Cerebellar cortex (tissue), 1 donor: ENCODE data around the gene PLA2G4E.

Experiments
- DNase-seq: peaks from one replicate; pipeline ENCODE4 v3.0.0-alpha.2; 2015; ENCODE audit warnings: low spot score

PLA2G4E gene

GRCh38 chr15:41993472-41994170 is 27.2 kb downstream of the PLA2G4E start:
- DNase-seq: no peak

GRCh38 chr15:41992803-41993190 is 28.0 kb downstream of the PLA2G4E start:
- DNase-seq: no peak

GRCh38 chr15:41992151-41992802 is 28.6 kb downstream of the PLA2G4E start:
- no peak for DNase-seq

- no peak for DNase-seq
Measured at GRCh38 chr15:41990691-41991090, 30.2 kb downstream of the PLA2G4E start.

- no peak for DNase-seq
Measured at GRCh38 chr15:41990243-41990605, 30.6 kb downstream of the PLA2G4E start.

- peak; percentile 79 for DNase-seq
Measured at GRCh38 chr15:41989573-41990242, 31.1 kb downstream of the PLA2G4E start.

GRCh38 chr15:41988896-41989572 is 31.8 kb downstream of the PLA2G4E start:
- DNase-seq: no peak

GRCh38 chr15:41987925-41988275 is 32.9 kb downstream of the PLA2G4E start:
- no peak for DNase-seq

GRCh38 chr15:41987246-41987924 is 33.5 kb downstream of the PLA2G4E start:
- DNase-seq: no peak

- no peak for DNase-seq
Measured at GRCh38 chr15:41985236-41986160, 35.3 kb downstream of the PLA2G4E start.

- DNase-seq: no peak
Measured at GRCh38 chr15:41984622-41985021, 36.2 kb downstream of the PLA2G4E start.

GRCh38 chr15:41983621-41984571 is 36.9 kb downstream of the PLA2G4E start:
- DNase-seq: no peak

- DNase-seq: no peak
Measured at GRCh38 chr15:41983221-41983620, 37.6 kb downstream of the PLA2G4E start.

- DNase-seq: no peak
Measured at GRCh38 chr15:41982133-41982930, 38.5 kb downstream of the PLA2G4E start.

GRCh38 chr15:41981371-41982132 is 39.3 kb downstream of the PLA2G4E start:
- DNase-seq: no peak

GRCh38 chr15:41980654-41981323 is 40.1 kb downstream of the PLA2G4E start:
- no peak for DNase-seq

GRCh38 chr15:41979493-41980266 is 41.2 kb downstream of the PLA2G4E start:
- no peak for DNase-seq
